Measurements from ENCODE around the gene SIRT1. TPM values are rescaled to one million over a fixed set of nuclear protein-coding genes. Genes with fewer than 3 reads are reported as not detected.
"Not testable (repeated sequence)": the region's sequence is repeated elsewhere in the genome, so short reads cannot be mapped to it uniquely, and the experiment has no call there.

SIRT1 gene
- polyA plus RNA-seq, 3 donors, result 4.4 to 8.4 (median 8.3) TPM

DNA sequence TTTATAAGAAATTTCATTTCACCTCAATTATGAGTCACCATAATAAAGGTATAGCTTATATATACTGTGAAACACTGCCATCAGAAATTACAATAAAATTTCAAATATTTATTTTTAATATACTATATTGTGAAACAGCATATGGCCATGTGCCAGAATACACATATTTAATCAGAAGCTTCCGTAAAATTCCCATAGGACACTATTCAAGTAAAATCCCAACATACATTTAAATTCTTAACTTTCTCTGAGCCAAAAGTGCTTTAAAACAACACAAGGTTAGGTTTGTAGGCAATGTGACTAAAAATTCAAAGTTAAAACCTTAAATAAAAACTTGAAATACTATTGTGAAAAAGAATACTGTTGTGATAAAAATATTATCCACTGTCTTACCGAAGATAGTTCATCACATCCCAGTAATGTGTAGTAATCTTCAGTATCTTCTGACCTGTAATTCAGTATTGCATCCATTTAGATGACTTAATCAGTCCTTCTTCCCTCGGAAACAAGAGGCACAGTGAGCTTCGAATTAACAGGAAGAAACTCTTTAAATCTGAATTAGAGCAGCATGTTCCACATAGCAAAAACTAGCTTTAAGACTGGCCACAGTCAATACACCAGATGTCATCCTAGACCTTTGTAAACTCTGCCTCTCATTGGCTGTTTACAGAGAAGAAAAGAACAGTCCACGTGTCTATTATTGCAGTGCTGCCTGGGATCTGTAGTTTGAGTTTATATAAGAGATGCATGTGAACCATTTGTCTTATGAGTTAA, 46.7 kb upstream of the SIRT1 start, which contains the start of gene DNAJC12:
Gene DNAJC12, minus strand, starts transcription at position 648 of the 774 bp plus-strand sequence. Its CDS starts 177 bp downstream, at position 471.
- Mint-ChIP-seq H3K27ac (peak within 1 kb of the TSS in 2 of 7 donors; percentile 3 to 36), H3K4me1 (peaks cover 8% of the 10 kb centered on the region), H3K4me3 (no peak within 1 kb of the TSS), H3K27me3 (ENCODE audit: low read depth in 3 of 3) (peaks cover 0 to 2% (median 1%) of the 10 kb centered on the region in 3 donors), H3K9me3 (peaks cover 0 to 8% (median 4%) of the 10 kb centered on the region in 7 donors), H3K36me3 (no peaks in the 10 kb centered on the region)
- H3K4me3 ChIP-seq (replicated peaks in 1 of 3; ENCODE audit: low read depth in 2 of 3, low read length in 3 of 3), result no peak within 1 kb of the TSS
- no peaks in the 10 kb centered on the region for H4K20me1 ChIP-seq (ENCODE audit: insufficient read depth, low read length)
- no peak within 1 kb of the TSS for H3K27ac ChIP-seq (ENCODE audit: low read depth in 1 of 2, low read length in 2 of 2)
- H3K9me3 ChIP-seq (replicated peaks in 1 of 2; ENCODE audit: control insufficient read depth in 1 of 2, insufficient read depth in 1 of 2, low read length in 2 of 2), result no peaks in the 10 kb centered on the region
- H2AFZ ChIP-seq (ENCODE audit: insufficient read depth, low read depth, low read length, poor library complexity, severe bottlenecking), result peak within 1 kb of the TSS; percentile 36
- intact Hi-C loops (cut with micrococcal nuclease), result no loop called here
- WGBS (ENCODE audit: insufficient coverage), result 17% methylated on average over 2 of the region's 5 CpGs
- H3K4me1 ChIP-seq (ENCODE audit: control insufficient read depth in 1 of 2, insufficient read depth in 2 of 2, low read length in 2 of 2), result peaks cover 0 to 4% of the 10 kb centered on the region in 2 donors
- H3K79me2 ChIP-seq (ENCODE audit: insufficient read depth, low read length), result no peaks in the 10 kb centered on the region
- no peaks in the 10 kb centered on the region for H3K27me3 ChIP-seq (ENCODE audit: control insufficient read depth in 2 of 2, insufficient read depth in 2 of 2, low read length in 2 of 2)
- H3K36me3 ChIP-seq (replicated peaks in 1 of 2; ENCODE audit: control insufficient read depth in 1 of 2, insufficient read depth in 2 of 2, low read length in 2 of 2), result no peaks in the 10 kb centered on the region
- TF ChIP-seq, protein P1, sequence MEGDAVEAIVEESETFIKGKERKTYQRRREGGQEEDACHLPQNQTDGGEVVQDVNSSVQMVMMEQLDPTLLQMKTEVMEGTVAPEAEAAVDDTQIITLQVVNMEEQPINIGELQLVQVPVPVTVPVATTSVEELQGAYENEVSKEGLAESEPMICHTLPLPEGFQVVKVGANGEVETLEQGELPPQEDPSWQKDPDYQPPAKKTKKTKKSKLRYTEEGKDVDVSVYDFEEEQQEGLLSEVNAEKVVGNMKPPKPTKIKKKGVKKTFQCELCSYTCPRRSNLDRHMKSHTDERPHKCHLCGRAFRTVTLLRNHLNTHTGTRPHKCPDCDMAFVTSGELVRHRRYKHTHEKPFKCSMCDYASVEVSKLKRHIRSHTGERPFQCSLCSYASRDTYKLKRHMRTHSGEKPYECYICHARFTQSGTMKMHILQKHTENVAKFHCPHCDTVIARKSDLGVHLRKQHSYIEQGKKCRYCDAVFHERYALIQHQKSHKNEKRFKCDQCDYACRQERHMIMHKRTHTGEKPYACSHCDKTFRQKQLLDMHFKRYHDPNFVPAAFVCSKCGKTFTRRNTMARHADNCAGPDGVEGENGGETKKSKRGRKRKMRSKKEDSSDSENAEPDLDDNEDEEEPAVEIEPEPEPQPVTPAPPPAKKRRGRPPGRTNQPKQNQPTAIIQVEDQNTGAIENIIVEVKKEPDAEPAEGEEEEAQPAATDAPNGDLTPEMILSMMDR (IDR thresholded peaks at IDR 0.05), result no peak
- H3K4me2 ChIP-seq (replicated peaks; ENCODE audit: extremely low read depth, low read length, poor library complexity, severe bottlenecking), result no peak within 1 kb of the TSS
- DNase-seq, result peak in 2 of 3 donors; percentile 11 to 25
- no peak within 1 kb of the TSS for H3K9ac ChIP-seq (ENCODE audit: insufficient read depth, low read length, poor library complexity, severe bottlenecking)

DNA sequence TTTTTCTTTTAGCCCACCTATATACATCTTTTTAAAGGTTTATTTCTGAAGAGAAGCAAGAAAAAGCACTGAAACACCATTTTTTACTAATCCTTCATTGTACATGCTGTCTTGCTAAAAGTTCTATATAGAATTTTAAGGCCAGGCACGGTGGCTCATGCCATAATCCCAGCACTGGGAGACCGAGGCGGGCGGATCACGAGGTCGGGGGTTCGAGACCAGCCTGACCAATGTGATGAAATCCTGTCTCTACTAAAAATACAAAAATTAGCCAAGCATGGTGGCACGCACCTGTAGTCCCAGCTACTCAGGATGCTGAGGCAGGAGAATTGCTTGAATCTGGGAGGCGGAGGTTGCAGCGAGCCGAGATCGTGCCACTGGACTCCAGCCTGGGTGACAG, 44.9 kb upstream of the SIRT1 start:
- WGBS (ENCODE audit: insufficient coverage), result 100% methylated on average over 1 of the region's 12 CpGs

More for the DNA sequence above, 44.9 kb upstream of the SIRT1 start:
- intact Hi-C loops (cut with micrococcal nuclease); H3K4me3 ChIP-seq (replicated peaks in 1 of 3; ENCODE audit: low read depth in 2 of 3, low read length in 3 of 3); DNase-seq; H3K4me2 ChIP-seq (replicated peaks; ENCODE audit: extremely low read depth, low read length, poor library complexity, severe bottlenecking); H3K36me3 ChIP-seq (replicated peaks in 1 of 2; ENCODE audit: control insufficient read depth in 1 of 2, insufficient read depth in 2 of 2, low read length in 2 of 2); H3K9me3 ChIP-seq (replicated peaks in 1 of 2; ENCODE audit: control insufficient read depth in 1 of 2, insufficient read depth in 1 of 2, low read length in 2 of 2); H3K4me3 Mint-ChIP-seq; H3K4me1 Mint-ChIP-seq; H3K9ac ChIP-seq (ENCODE audit: insufficient read depth, low read length, poor library complexity, severe bottlenecking); H3K27me3 ChIP-seq (ENCODE audit: control insufficient read depth in 2 of 2, insufficient read depth in 2 of 2, low read length in 2 of 2); H3K36me3 Mint-ChIP-seq; H3K9me3 Mint-ChIP-seq; H3K79me2 ChIP-seq (ENCODE audit: insufficient read depth, low read length); H3K4me1 ChIP-seq (ENCODE audit: control insufficient read depth in 1 of 2, insufficient read depth in 2 of 2, low read length in 2 of 2); H3K27ac Mint-ChIP-seq; H3K27ac ChIP-seq (ENCODE audit: low read depth in 1 of 2, low read length in 2 of 2); H4K20me1 ChIP-seq (ENCODE audit: insufficient read depth, low read length); H3K27me3 Mint-ChIP-seq (ENCODE audit: low read depth in 3 of 3): not testable (repeated sequence)
- peak overlapping the region; percentile 3 for H2AFZ ChIP-seq (ENCODE audit: insufficient read depth, low read depth, low read length, poor library complexity, severe bottlenecking)

Measured in CD14-positive monocyte (primary cell).